ENCODE data around the gene HERC3. TPM values are rescaled to one million over a fixed set of nuclear protein-coding genes. Genes with fewer than 3 reads are reported as not detected.

HERC3 gene
- total and polyA plus RNA-seq, 2 donors (not counting 1 experiment from before 2014, with no cell fraction given): 24.0 to 78.1 TPM

DNA sequence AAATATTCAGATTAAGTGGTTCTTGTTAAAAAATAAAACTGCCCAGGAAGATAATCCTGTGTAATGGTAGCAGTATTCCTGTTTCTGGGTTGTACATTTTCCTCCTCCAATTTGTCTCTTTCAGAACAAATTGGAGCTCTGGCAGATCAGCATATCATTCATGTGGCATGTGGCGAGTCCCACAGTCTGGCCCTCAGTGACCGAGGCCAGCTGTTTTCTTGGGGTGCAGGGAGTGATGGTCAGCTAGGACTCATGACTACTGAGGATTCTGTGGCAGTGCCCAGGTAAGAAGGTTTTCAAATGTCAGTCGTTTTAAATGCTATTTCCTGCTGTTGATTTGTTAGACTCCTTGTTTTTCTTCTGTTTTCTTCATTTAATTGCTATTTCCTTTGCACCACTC lies 57.4 kb downstream of the HERC3 start:
- H4K20me1 ChIP-seq (ENCODE audit: control insufficient read depth, insufficient read depth, low read length, poor library complexity, severe bottlenecking): peaks cover 26% of the 10 kb centered on the region
- TF ChIP-seq EZH2 (IDR thresholded peaks at IDR 0.05; ENCODE audit: borderline replicate concordance, insufficient read depth, low read depth, low read length, poor library complexity, severe bottlenecking): no peak
- TF ChIP-seq, protein P1, sequence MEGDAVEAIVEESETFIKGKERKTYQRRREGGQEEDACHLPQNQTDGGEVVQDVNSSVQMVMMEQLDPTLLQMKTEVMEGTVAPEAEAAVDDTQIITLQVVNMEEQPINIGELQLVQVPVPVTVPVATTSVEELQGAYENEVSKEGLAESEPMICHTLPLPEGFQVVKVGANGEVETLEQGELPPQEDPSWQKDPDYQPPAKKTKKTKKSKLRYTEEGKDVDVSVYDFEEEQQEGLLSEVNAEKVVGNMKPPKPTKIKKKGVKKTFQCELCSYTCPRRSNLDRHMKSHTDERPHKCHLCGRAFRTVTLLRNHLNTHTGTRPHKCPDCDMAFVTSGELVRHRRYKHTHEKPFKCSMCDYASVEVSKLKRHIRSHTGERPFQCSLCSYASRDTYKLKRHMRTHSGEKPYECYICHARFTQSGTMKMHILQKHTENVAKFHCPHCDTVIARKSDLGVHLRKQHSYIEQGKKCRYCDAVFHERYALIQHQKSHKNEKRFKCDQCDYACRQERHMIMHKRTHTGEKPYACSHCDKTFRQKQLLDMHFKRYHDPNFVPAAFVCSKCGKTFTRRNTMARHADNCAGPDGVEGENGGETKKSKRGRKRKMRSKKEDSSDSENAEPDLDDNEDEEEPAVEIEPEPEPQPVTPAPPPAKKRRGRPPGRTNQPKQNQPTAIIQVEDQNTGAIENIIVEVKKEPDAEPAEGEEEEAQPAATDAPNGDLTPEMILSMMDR (IDR thresholded peaks at IDR 0.05): no peak
- Mint-ChIP-seq H3K9me3 (ENCODE audit: insufficient read depth) (no peaks in the 10 kb centered on the region), H3K27me3 (no peaks in the 10 kb centered on the region), H3K27ac (peak overlapping the region; percentile 5), H3K4me3 (no peak overlapping the region), H3K4me1 (peaks cover 11% of the 10 kb centered on the region)
- intact Hi-C loops (cut with micrococcal nuclease): no loop called here
- ChIA-PET POLR2A (no interaction called here), CTCF (no interaction called here)
- no peak overlapping the region for H3K27ac ChIP-seq (ENCODE audit: low read length in 2 of 2)
- DNase-seq (no peak), ATAC-seq (ENCODE audit: low read depth) (no peak)
- no peaks in the 10 kb centered on the region for H3K27me3 ChIP-seq (replicated peaks in 1 of 4; ENCODE audit: control extremely low read depth in 1 of 4, control insufficient read depth in 3 of 4, insufficient read depth in 4 of 4, low read length in 3 of 4)
- H3K4me3 ChIP-seq (ENCODE audit: control extremely low read depth in 1 of 5, extremely low read depth in 1 of 5, insufficient read depth in 1 of 5, low read depth in 2 of 5, low read length in 4 of 5): no peak overlapping the region
- 93% methylated on average over 2 of the region's 3 CpGs for WGBS (ENCODE audit: insufficient coverage)
- no peak overlapping the region for H3K9ac ChIP-seq (ENCODE audit: low read length)
- peaks cover 0 to 27% of the 10 kb centered on the region in 2 experiments for H3K36me3 ChIP-seq (replicated peaks in 1 of 2; ENCODE audit: control extremely low read depth in 1 of 2, control insufficient read depth in 1 of 2, extremely low read depth in 1 of 2, insufficient read depth in 2 of 2, low read length in 1 of 2)
- H3K4me2 ChIP-seq (replicated peaks; ENCODE audit: low read depth, low read length, poor library complexity, severe bottlenecking): no peak overlapping the region
- H3K4me1 ChIP-seq (ENCODE audit: control insufficient read depth in 2 of 2, insufficient read depth in 2 of 2, low read length in 2 of 2): no peaks in the 10 kb centered on the region
- no peaks in the 10 kb centered on the region for H3K9me3 ChIP-seq (ENCODE audit: control extremely low read depth in 1 of 3, control insufficient read depth in 2 of 3, insufficient read depth in 1 of 3, low read length in 2 of 3)
- no peak overlapping the region for H2AFZ ChIP-seq (ENCODE audit: insufficient read depth, low read depth, low read length, poor library complexity, severe bottlenecking)
- H3K79me2 ChIP-seq (ENCODE audit: control insufficient read depth, insufficient read depth, low read length): no peaks in the 10 kb centered on the region

DNA sequence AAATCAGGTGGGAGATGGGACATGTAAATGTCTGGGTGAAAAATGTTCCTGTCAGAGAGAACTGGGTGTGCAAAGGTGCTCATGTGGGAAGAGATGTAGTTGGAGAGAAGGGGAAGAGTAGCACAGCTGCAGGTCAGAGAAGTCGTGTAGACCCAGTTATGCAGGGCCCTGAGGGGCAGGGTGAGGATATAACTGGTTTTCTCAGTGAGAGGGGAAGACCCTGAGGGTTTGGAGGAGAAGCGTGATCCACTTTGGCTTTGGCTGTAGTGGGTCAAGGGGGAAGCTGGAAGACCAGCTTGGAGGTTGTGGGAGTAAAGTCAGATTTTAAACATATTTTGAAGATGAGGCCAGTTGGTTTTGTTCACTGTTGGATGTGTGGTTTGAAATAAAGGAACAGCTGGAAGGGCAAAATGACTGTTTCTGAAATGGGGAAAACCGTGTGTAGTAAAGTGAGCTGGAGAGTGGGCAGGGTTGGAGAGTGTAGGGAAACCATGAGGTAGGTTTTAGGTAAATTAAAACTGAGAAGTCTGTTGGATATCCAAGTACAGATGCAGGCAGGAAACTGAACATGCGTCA lies 61.2 kb downstream of the HERC3 start:
- H3K27me3 Mint-ChIP-seq: no peaks in the 10 kb centered on the region
- CTCF ChIA-PET: interaction anchor here (1.7 kb wide), 1 partner anchor 114 kb away, joined by 4 read pairs; no protein-coding TSS in a partner anchor
- H3K9me3 Mint-ChIP-seq (ENCODE audit: insufficient read depth): no peaks in the 10 kb centered on the region
- H3K36me3 ChIP-seq (replicated peaks in 1 of 2; ENCODE audit: control extremely low read depth in 1 of 2, control insufficient read depth in 1 of 2, extremely low read depth in 1 of 2, insufficient read depth in 2 of 2, low read length in 1 of 2): peaks cover 2 to 57% of the 10 kb centered on the region in 2 experiments
- no peak for ATAC-seq (ENCODE audit: low read depth)
- intact Hi-C loops (cut with micrococcal nuclease): no loop called here
- H3K4me1 Mint-ChIP-seq: no peaks in the 10 kb centered on the region
- no peak for TF ChIP-seq EZH2 (IDR thresholded peaks at IDR 0.05; ENCODE audit: borderline replicate concordance, insufficient read depth, low read depth, low read length, poor library complexity, severe bottlenecking)
- TF ChIP-seq, protein P1 (IDR thresholded peaks at IDR 0.05): no peak
- no peak overlapping the region for H3K4me3 ChIP-seq (ENCODE audit: control extremely low read depth in 1 of 5, extremely low read depth in 1 of 5, insufficient read depth in 1 of 5, low read depth in 2 of 5, low read length in 4 of 5)
- H2AFZ ChIP-seq (ENCODE audit: insufficient read depth, low read depth, low read length, poor library complexity, severe bottlenecking): no peak overlapping the region
- H3K4me3 Mint-ChIP-seq: no peak overlapping the region
- H3K27me3 ChIP-seq (replicated peaks in 1 of 4; ENCODE audit: control extremely low read depth in 1 of 4, control insufficient read depth in 3 of 4, insufficient read depth in 4 of 4, low read length in 3 of 4): no peaks in the 10 kb centered on the region
- no peaks in the 10 kb centered on the region for H3K4me1 ChIP-seq (ENCODE audit: control insufficient read depth in 2 of 2, insufficient read depth in 2 of 2, low read length in 2 of 2)
- H3K27ac Mint-ChIP-seq: no peak overlapping the region
- no peak overlapping the region for H3K4me2 ChIP-seq (replicated peaks; ENCODE audit: low read depth, low read length, poor library complexity, severe bottlenecking)
- WGBS (ENCODE audit: insufficient coverage): 87% methylated on average over 4 of the region's 4 CpGs
- H3K9me3 ChIP-seq (ENCODE audit: control extremely low read depth in 1 of 3, control insufficient read depth in 2 of 3, insufficient read depth in 1 of 3, low read length in 2 of 3): no peaks in the 10 kb centered on the region
- DNase-seq: no peak
- H3K79me2 ChIP-seq (ENCODE audit: control insufficient read depth, insufficient read depth, low read length): no peaks in the 10 kb centered on the region
- peaks cover 11% of the 10 kb centered on the region for H4K20me1 ChIP-seq (ENCODE audit: control insufficient read depth, insufficient read depth, low read length, poor library complexity, severe bottlenecking)
- POLR2A ChIA-PET: no interaction called here
- no peak overlapping the region for H3K9ac ChIP-seq (ENCODE audit: low read length)
- H3K27ac ChIP-seq (ENCODE audit: low read length in 2 of 2): no peak overlapping the region
